ENCODE measurements around the gene RPS16.

Gene RPS16

DNA sequence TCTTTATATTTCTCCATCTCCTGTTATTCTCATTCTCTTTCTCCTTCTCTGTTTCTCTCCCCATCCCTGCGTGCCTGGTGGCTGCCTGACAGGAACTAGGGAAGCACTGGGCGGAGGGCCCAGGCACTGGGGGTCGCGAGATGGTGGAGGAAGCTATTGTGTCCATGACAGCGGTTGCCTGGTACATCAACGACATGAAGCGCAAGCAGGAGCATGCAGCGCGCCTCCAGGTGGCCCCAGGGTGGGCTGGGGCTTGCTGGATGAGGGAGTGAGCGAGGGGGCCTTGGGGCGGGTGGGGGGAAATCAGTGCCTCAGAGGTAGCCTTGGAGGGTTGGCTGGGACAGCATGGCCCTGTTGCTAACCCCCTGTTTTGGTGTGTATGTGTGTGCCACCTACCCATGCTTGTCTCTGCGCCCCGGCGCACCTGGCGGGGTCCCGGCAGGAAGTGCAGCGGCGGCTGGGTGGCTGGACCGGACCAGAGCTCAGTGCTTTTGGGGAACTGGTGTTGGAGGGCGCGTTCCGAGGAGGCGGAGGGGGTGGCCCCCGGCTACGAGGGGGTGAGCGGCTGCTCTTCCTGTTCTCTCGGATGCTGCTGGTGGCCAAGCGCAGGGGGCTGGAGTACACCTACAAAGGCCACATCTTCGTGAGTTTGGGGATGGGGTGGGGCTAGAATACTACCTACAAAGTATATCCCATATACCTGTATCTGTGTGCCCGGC lies 18.1 kb downstream of the RPS16 start:
- no peak for DNase-seq

DNA sequence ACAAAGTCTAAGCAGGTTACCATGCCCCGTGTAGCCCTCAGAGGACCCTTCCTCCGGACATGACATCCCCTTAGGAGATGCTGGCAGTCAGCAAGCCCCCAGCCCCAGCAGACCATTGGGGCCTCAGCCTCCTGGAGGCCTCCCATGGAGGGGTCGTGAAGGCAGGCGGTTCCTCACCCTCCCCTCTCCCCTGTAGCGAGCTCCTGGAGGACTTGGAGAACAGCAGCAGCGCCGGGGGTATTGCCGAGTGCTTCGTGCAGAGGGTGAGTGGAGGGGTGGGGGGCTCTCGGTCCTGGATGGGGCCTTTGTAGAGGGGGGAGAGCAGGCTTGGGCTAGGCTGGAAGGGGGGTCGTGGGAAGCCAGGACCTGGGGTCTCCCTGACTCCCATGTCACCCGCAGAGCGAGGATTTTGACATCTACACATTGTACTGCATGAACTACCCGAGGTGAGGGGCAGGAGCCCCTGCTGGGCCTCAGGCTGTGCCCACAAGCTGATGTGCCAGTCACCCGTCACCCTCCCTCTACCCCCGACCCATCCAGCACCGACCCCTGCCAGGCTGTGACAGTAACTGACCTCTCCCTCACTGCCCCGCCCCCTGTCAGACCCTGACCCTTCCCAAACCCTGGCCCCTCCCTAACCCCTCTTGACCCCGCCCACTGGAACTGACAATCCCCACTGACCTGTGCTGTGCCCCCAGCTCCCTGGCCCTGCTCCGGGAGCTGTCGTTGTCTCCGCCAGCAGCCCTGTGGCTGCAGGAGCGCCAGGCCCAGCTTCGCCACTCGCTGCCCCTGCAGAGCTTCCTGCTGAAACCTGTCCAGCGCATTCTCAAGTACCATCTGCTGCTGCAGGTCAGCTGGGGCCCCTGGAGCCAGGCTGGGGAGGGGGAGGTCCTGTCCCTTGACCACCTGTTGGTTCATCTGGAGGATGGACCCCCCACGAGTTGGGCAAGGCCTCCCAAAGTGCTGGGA lies 19.3 kb downstream of the RPS16 start:
- no peak for DNase-seq

DNA sequence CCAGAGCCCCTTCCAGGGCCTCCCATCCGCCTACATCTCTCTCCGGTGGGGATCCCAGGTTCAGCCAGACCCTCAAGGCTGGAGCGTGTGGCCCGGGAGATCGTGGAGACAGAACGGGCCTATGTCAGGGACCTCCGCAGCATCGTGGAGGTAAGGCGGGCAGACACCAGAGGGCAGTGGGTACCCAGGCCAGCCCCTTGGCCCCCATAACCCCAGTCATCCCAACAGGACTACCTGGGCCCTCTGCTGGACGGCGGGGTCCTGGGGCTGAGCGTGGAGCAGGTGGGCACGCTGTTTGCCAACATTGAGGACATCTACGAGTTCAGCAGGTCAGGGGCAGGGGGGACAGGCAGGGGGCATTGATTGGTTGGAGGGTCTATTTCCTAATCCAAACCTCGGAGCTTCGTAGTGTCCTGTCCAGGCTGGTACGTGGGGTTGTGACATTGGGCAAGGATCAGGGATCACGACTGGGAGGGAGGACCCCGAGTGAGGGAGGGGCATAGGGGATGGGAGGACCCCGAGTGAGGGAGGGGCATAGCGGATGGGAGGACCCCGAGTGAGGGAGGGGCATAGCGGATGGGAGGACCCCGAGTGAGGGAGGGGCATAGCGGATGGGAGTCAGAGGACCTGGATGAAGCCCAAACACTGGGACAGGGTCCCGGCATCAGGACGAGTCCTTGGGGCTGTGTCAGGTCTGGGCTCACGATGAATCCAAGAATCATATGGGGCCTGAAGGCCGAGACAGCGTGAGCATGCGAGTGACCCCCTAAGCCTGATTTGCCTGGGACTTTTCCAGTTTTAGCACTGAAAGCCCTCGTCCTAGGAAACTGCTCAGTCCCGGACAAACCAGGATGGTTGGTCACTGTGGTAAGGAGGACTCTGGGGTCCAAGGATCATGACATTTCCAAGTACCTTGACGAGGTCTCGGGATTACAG lies 20.4 kb downstream of the RPS16 start:
- no peak for DNase-seq

DNA sequence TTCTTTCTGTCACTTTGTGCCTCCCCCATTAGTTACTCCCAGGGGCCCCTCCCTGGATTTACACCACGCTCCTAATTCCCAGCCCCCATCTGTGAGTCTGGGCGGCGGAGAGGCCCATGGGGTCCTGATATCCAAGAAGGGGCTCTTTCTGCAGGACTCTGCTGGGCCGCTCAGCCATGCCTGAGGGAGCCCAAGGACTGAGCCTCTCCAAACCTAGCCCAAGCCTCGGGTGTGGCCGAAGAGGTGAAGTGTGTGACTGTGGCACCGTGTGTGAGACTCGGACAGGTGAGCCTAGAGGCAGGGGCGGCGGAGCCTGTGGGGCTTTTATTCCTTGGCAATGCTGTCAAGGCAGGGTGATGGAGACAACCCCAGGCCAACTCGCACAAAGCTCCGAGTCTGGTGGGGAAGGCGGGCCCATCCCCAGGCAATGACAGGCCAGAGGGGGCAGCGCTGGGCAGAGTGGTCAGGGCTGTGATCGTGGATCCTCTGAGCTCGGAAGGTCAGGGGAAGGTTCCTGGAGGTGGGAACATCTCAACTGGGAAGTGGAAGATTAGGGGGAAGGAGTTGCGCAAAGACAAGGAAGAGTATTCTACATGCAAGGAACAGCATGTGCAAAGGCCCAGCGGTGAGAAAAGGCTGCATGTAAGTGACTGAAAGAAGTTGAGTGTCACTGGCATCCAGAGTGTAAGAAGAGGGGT lies 21.7 kb downstream of the RPS16 start:
- peak in 1 of 2 experiments; percentile 41 for DNase-seq

DNA sequence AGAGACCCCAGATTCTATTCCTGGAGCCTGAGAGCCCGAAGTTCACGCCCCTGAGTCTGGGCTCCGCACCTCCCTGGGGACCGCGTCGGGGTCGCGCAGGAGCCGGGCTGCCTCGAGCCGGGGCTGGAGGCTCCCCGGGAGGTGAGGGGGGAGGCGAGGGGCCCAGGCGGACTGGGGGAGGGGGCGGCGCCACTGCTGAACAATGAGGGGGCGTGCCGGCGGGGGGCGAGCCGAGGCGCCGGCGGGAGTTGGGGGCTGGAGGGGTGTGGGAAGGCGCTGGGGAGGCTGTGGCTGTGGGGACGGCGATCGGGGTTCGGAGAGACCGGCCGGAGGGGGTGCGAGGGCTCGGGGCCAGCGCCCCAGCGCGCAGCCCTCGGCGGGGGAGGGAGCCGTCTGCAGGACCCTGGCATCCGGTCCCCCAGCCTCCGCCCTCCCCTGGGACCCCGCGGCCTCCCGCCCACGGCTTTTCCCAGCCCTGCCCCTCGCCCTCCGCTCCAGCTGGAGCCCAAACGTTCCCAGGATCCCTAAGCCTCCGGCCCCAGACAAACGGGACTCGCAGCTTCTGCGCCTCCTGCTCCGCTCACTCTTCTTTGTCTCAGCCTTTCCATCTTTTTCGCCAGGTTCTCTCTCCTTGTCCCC lies 22.4 kb downstream of the RPS16 start:
- DNase-seq = peak; percentile 51 to 60

DNA sequence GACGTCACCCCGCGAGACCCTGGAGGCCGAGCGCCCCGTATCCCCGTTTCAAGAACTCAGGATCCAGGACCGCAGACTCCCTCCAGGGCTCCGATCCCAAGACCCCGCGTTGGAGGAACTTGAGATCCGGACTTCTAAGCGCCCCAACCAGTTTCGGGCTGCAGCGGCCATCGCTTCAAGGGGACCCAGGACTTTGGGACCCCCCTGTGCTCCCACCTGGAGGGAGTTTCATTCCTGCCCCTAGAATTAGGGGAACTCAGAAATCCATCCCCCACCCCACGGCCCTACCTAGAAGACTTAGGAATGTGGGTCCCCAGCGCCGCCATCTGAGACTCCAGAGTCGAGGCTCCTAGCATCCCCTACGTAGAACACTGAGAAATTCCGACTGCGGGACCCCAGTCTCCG lies 22.9 kb downstream of the RPS16 start:
- DNase-seq = no peak

DNA sequence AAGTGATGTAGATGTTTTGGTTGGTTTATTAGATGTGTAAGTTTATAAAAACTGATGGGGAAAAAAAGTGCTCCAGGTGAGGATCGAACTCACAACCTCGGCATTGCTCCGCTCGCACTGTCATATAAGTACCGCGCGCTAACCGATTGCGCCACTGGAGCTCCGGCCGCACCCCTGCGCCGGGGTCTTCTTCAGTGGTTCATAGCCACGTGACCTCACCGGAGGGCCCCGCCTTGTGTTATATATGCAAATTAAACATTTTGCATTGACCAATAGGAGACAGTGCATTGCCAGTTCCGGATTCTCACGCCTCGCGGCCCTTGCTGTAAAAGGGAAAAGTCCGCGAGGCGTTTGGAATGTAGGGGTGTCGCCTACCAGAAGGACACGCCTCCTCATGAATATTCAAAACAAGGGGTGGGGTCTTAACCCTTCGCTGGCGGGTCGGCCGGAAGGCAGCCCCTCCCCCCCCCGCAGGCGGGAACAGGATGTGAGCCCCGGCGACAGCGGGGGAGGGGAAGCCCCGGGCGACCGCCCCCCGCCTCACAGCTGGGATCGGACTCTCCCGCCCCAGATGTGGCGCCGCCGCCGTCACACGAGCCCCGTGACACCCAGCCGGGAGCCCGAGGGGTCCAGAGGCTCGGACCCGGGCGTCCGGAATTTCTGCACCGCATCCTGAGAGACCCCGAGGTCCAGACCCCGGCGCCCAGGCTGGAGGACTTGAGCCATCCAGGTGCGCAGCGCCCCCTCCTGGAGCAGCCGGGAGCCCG lies 23.5 kb downstream of the RPS16 start, which contains the start of gene PLEKHG2:
Gene PLEKHG2 (plus strand): TSS at position 570 of the 767 bp plus-strand sequence. CDS start 1,418 bp downstream, outside the sequence.
- peak; percentile 98 to 100 for DNase-seq

DNA sequence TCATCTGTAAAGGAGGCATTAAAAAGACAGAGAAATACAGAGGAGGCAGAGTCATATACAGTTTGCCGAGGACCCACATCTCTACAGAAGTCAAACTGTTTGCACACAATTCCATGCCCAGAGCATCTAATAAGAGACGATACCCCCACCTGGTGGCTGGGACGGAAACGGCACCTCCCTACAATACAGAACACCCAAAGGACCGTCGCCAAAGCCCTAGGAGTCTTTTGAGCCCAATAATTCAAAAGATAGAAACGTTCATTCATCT lies 24.0 kb downstream of the RPS16 start:
- peak; percentile 85 to 89 for DNase-seq

DNA sequence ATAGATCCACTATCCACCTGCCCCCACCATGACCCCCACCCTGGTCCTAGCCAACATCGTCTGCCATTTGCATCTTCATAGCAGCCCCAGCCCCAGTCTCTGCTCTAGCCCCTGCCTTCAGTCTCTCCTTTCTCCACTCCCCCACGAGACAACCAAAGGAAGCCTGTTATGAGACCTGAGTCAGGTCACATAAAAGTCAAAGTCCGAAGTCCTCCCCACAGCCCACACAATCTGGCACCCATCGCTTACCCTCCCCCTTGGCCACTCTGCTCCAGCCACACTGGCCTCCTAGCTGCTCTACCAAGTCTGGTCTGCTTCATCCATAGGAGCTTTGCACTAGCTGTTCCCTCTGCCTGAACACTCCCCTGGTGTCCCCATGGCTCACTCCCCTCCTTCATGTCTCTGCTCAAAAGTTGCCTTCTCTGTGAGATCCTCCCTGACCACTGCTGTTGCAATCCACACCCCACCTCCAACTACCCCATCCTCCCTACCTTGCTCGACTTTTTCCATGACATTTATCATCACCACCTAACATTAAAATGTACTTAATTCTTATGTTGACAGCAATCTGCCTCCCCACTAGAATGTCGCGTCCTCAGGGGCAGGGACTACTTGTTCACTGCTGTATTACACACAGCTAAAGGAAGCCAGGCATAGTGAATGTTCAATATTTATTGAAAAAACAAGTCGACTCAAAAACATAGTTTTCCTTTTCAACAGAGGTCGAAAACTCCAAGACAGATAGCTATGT lies 24.5 kb downstream of the RPS16 start:
- DNase-seq = no peak

DNA sequence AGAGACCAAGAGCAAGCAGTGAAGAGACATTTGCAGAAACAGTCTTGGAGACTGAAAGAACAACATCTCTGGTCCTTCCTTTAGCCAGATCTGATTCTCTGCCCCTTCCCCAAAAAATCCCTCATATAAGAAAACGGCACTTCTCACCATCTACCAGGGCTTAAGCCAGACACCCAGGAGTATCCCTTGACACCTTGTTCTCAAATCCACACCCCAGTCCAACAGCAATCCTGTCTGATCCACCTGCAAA lies 25.0 kb downstream of the RPS16 start:
- DNase-seq = no peak

DNA sequence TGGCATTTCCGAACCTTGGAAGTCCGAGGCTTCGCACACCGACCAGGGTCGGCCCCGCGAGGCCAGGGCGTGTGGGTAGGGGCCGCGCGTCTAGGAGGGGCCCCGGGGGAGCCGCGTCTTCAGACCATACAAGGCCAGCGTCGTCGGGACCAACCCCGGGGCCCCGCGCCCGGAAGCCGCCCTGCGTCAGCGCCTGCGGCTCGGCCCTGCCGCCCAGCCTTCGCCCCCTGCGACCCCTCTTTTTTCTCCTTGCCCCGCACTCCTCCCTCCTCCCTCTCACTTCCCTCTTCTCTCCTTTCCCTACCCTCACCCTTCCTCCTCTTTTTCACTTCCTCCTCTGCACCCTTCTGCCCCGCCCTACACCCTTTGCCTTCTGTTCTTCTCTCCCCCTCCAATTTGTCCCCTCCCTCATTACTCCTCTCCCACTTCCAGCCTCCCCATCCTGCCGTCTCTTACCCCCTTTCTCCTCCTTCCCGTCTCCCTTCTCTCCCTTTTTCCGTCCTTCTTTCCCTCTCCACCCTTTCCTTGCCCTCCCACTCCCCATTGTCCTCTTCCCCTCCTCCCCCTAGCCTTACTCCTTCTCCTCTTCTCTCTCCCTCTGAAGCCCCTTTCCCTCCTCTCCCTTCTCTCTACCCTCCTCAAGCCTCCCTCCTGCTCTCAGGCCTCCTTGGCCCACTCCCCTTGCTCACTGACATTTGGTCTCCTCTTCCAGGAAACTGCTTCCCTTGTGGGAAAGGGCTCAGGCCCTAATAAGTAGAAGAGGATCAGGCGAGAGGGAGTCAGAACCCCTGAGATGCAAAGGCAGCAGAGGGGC lies 25.5 kb downstream of the RPS16 start:
- DNase-seq = no peak

DNA sequence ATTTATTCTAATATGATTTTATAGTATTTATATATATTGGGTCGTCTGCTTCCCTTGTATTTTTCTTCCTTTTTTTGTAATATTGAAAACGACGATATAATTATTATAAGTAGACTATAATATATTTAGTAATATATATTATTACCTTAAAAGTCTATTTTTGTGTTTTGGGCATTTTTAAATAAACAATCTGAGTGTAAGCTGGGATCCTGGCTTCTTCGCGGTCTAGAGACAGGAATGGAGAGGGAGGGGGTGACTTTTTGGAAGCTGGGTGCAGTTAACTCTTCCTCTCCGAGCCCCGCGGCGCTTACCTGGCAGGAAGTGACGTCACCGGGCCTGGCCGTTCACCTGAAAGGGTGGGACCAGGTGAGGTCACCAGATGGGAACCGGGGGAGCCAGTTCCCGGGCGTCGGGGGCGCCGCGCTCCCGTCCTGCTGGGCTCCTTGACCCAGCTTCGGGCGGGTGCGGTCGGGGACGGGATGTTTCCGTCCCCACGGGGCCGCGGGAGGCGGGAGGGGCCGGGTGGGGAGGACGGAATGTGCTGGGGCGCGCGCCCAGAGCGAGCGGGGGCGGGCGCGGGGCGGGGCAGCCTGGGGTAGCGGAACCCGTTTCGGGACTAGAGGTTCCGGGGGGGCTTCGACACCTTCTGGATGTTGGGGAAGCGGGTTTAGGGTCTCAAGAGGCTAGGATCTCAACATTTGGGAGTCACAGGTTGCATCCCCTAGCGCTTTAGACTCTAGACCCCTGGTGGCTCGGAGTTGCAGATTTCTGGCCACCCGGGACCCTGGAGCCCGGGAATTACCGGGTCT lies 26.3 kb downstream of the RPS16 start:
- peak; percentile 87 to 92 for DNase-seq

DNA sequence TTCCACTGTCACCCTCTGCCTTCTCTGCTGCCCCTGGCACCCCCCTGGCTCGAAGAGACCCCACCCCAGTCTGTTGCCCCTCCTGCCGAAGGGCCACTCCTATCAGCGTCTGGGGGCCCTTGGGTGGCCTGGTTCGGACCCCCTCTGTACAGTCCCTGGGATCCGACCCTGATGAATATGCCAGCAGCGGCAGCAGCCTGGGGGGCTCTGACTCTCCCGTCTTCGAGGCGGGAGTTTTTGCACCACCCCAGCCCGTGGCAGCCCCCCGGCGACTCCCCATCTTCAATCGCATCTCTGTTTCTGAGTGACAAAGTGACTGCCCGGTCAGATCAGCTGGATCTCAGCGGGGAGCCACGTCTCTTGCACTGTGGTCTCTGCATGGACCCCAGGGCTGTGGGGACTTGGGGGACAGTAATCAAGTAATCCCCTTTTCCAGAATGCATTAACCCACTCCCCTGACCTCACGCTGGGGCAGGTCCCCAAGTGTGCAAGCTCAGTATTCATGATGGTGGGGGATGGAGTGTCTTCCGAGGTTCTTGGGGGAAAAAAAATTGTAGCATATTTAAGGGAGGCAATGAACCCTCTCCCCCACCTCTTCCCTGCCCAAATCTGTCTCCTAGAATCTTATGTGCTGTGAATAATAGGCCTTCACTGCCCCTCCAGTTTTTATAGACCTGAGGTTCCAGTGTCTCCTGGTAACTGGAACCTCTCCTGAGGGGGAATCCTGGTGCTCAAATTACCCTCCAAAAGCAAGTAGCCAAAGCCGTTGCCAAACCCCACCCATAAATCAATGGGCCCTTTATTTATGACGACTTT lies 27.1 kb downstream of the RPS16 start:
- DNase-seq = no peak

DNA sequence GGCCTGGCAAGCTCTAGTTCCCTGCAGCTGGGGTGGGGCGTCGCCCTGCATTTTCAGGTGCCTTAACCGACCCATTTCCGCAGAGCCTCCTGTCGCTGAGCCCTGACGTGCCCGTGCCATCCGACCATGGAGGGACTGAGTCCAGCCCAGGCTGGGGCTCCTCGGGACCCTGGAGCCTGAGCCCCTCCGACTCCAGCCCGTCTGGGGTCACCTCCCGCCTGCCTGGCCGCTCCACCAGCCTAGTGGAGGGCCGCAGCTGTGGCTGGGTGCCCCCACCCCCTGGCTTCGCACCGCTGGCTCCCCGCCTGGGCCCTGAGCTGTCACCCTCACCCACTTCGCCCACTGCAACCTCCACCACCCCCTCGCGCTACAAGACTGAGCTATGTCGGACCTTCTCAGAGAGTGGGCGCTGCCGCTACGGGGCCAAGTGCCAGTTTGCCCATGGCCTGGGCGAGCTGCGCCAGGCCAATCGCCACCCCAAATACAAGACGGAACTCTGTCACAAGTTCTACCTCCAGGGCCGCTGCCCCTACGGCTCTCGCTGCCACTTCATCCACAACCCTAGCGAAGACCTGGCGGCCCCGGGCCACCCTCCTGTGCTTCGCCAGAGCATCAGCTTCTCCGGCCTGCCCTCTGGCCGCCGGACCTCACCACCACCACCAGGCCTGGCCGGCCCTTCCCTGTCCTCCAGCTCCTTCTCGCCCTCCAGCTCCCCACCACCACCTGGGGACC lies 27.9 kb downstream of the RPS16 start:
- DNase-seq = no peak

DNA sequence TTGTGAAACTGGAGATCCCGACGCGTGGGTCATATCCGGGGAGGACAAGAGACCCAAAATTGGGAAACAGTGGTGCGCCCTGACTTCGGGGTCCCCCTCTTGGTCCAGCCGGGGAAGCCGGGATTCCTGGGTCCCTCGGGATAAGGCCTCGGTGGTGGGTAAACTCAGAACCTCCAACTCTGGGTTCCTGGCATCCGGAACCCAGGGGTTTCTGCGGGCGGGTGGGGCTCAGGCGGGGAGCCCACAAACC lies 28.4 kb downstream of the RPS16 start:
- DNase-seq = no peak

DNA sequence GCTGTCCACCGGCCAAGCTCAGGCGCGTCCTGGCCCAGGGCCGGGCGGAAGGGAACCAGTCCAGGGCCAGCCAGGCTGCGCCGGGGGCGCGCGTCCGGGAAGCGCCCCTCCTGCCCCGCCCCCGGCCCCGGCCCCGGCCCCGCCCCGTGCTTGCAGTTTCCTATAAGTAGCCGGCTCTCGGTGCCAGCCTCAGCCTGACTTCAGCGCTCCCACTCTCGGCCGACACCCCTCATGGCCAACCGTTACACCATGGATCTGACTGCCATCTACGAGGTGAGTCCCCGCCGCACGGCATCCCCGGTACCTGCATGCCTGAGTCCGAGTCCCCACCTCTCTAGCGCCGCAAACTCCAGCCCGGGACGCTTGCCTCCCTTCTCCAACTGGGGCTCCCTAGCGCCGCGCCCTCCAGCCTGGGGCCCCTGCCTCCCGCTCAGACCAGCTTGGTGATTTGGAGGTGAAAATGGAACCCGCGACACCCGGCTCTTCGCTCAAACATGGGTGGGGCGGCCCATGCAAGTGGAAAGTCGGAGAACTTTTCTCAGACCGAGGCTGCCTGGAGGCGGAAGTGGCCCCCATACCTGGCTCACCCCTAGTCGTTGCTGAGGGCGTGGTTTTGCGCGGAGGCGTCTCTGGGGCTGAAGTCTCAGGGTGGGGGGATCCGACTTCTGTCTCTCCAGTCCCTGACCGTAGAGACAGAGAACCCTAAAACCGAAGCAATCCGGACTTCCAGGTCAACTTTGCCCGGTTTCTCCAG lies 28.9 kb downstream of the RPS16 start, which contains the start of gene ZFP36:
Gene ZFP36 (plus strand): TSS at position 192 of the 754 bp plus-strand sequence. CDS start 58 bp downstream, at position 250.
- peak; percentile 56 to 68 for DNase-seq

Data from NCI-H1930 (cell line).